PC-9 (cell line): ENCODE measurements around the gene NINJ2. TPM values are rescaled to one million over a fixed set of nuclear protein-coding genes. Genes with fewer than 3 reads are reported as not detected.

Experiments
- BruUV-seq: library from RNA; stranded (reverse); fragments of 400-500 nt; replicated peaks from 2 replicates; lab custom pipeline; 2021; lab: Mats Ljungman, UMichigan
- CTCF ChIA-PET: fragments of 300-600 bp; sonication (Branson Sonifier 250); formaldehyde crosslinking; loops from one replicate; lab custom pipeline; 2022; ENCODE audit warnings: antibody characterized with exemption; lab: Charles Lee
- POLR2A ChIA-PET: fragments of 300-600 bp; sonication (Branson Sonifier 250); formaldehyde crosslinking; loops from one replicate; lab custom pipeline; 2022; ENCODE audit warnings: antibody characterized with exemption; ENCODE audit not compliant: unreplicated experiment; lab: Charles Lee
- DNase-seq, 2 experiments: peaks; one replicate each; pipeline versions ENCODE4 v3.0.0 to v3.0.0-alpha.2; 2015 to 2022; ENCODE audit warnings: mixed read lengths in 1 of 2
- H2AFZ ChIP-seq: fragments of 200-600 bp; sonication (generic); 2 replicates; pipeline ENCODE4 v1.8.1; 2017; ENCODE audit warnings: antibody characterized with exemption
- H3F3A ChIP-seq: fragments of 200-600 bp; sonication (generic); 2 replicates; pipeline ENCODE4 v1.8.1; 2017; ENCODE audit warnings: antibody characterized with exemption, mild to moderate bottlenecking, low read depth; ENCODE audit not compliant: insufficient read depth
- H3K27ac ChIP-seq: fragments of 200-600 bp; sonication (generic); 2 replicates; pipeline ENCODE4 v1.6.1; 2016; ENCODE audit warnings: mixed run types
- H3K27me3 ChIP-seq: fragments of 200-600 bp; sonication (generic); 2 replicates; pipeline ENCODE4 v1.6.1; 2016; ENCODE audit warnings: low read depth, mixed run types; ENCODE audit not compliant: insufficient read depth
- H3K36me3 ChIP-seq: fragments of 200-600 bp; sonication (generic); 2 replicates; pipeline ENCODE4 v1.6.1; 2016; ENCODE audit warnings: low read depth, mixed run types
- H3K4me1 ChIP-seq: fragments of 200-600 bp; sonication (generic); replicated peaks from 2 replicates; pipeline ENCODE4 v1.6.1; 2016; ENCODE audit warnings: mixed run types; ENCODE audit not compliant: insufficient read depth
- H3K4me2 ChIP-seq: fragments of 200-600 bp; sonication (generic); 2 replicates; pipeline ENCODE4 v1.6.1; 2017; ENCODE audit warnings: mixed run types
- H3K4me3 ChIP-seq: fragments of 200-600 bp; sonication (generic); 2 replicates; pipeline ENCODE4 v1.6.1; 2016; ENCODE audit warnings: mixed run types
- H3K79me2 ChIP-seq: fragments of 200-600 bp; sonication (generic); 2 replicates; pipeline ENCODE4 v1.6.1; 2017; ENCODE audit warnings: low read depth, mixed run types
- H3K9me2 ChIP-seq: fragments of 200-600 bp; sonication (generic); 2 replicates; pipeline ENCODE4 v1.8.1; 2017; ENCODE audit warnings: mild to moderate bottlenecking; ENCODE audit not compliant: insufficient read depth
- H3K9me3 ChIP-seq: fragments of 200-600 bp; sonication (generic); 2 replicates; pipeline ENCODE4 v1.8.1; 2016; ENCODE audit warnings: low read depth; ENCODE audit not compliant: insufficient read depth
- H4K20me1 ChIP-seq: fragments of 200-600 bp; sonication (generic); 2 replicates; pipeline ENCODE4 v1.8.1; 2017; ENCODE audit not compliant: insufficient read depth
- CTCF ChIP-seq: fragments of 200-600 bp; sonication (generic); conservative IDR thresholded peaks from 2 replicates; pipeline ENCODE4 v1.6.1; 2017; ENCODE audit warnings: mixed run types, antibody characterized with exemption, mild to moderate bottlenecking, moderate library complexity
- EZH2 ChIP-seq: fragments of 200-600 bp; sonication (generic); IDR thresholded peaks from 2 replicates; pipeline ENCODE4 v1.8.0; 2017; ENCODE audit warnings: antibody characterized with exemption, low read depth
- intact Hi-C: fragments of 100-400 bp; cut with micrococcal nuclease; formaldehyde crosslinking; loops from one replicate; pipeline ENCODE4 v1.10.0; 2022; ENCODE audit not compliant: unreplicated experiment
- total RNA-seq: library from RNA; stranded (reverse); gene quantifications from 2 replicates; pipeline ENCODE4 v1.2.3, GENCODE V29; 2021

NINJ2 gene
- total RNA-seq, 1 experiment from 2014 or later: 19.3 TPM

- Histone ChIP-seq H3K36me3 (no peaks in the 10 kb centered on the region), H3K4me2 (peak overlapping the region; percentile 73), H3K4me1 (peaks cover 16% of the 10 kb centered on the region), H2AFZ (peak overlapping the region; percentile 80), H3K27ac (no peak overlapping the region), H3K9me3 (no peaks in the 10 kb centered on the region), H3K79me2 (no peaks in the 10 kb centered on the region), H3K4me3 (no peak overlapping the region; the same call in 1 of the 2 replicates), H4K20me1 (no peaks in the 10 kb centered on the region), H3K27me3 (no peaks in the 10 kb centered on the region), H3K9me2 (no peaks in the 10 kb centered on the region), H3F3A (peaks cover 15% of the 10 kb centered on the region)
- TF ChIP-seq CTCF (no peak), EZH2 (no peak)
- no peak for DNase-seq
- ChIA-PET POLR2A (interaction anchor here (0.5 to 0.6 kb wide), 2 partner anchors 115 to 1760 kb away, joined by 4 to 5 read pairs; no protein-coding TSS in a partner anchor), CTCF (interaction anchor here (0.7 to 1.5 kb wide), 4 partner anchors 174 to 516 kb away, joined by 3 to 12 read pairs (median 6); no protein-coding TSS in a partner anchor)
- no TSS peak for BruUV-seq
- intact Hi-C loops: loop anchor here (1.0 kb wide), 3 partner anchors 175 to 1007 kb away; no protein-coding TSS in a partner anchor
These were observed 86.6 kb downstream of the NINJ2 start for GRCh38 chr12:576615-577110.

GRCh38 chr12:575948-576614 is 87.2 kb downstream of the NINJ2 start:
- CTCF ChIA-PET: interaction anchor here (0.6 to 1.5 kb wide), 5 partner anchors 134 to 517 kb away, joined by 4 to 12 read pairs (median 5); no protein-coding TSS in a partner anchor
- Histone ChIP-seq H3K9me2 (no peaks in the 10 kb centered on the region), H3K4me3 (peak overlapping the region; percentile 33; the same call in 1 of the 2 replicates), H3K9me3 (no peaks in the 10 kb centered on the region), H3K79me2 (no peaks in the 10 kb centered on the region), H3K36me3 (no peaks in the 10 kb centered on the region), H3F3A (peaks cover 21% of the 10 kb centered on the region), H4K20me1 (no peaks in the 10 kb centered on the region), H3K4me1 (peaks cover 22% of the 10 kb centered on the region), H3K27me3 (no peaks in the 10 kb centered on the region), H2AFZ (peak overlapping the region; percentile 80), H3K4me2 (peak overlapping the region; percentile 73), H3K27ac (no peak overlapping the region)
- POLR2A ChIA-PET: interaction anchor here (0.5 kb wide), 2 partner anchors 174 to 1760 kb away, joined by 3 to 4 read pairs; no protein-coding TSS in a partner anchor
- BruUV-seq: no TSS peak
- TF ChIP-seq CTCF (peak; percentile 99), EZH2 (no peak)
- peak; percentile 48 to 84 for DNase-seq
- intact Hi-C loops: loop anchor here (1.0 kb wide), 3 partner anchors 175 to 1007 kb away; no protein-coding TSS in a partner anchor

- no TSS peak for BruUV-seq
- H3K27ac ChIP-seq: no peak overlapping the region
- peaks cover 27% of the 10 kb centered on the region for H3F3A ChIP-seq
- no peak overlapping the region for H2AFZ ChIP-seq
- H3K36me3 ChIP-seq: no peaks in the 10 kb centered on the region
- H3K4me2 ChIP-seq: no peak overlapping the region
- no peaks in the 10 kb centered on the region for H3K9me2 ChIP-seq
- H3K4me1 ChIP-seq: peaks cover 27% of the 10 kb centered on the region
- intact Hi-C loops: no loop called here
- H4K20me1 ChIP-seq: no peaks in the 10 kb centered on the region
- DNase-seq: no peak
- no peak overlapping the region for H3K4me3 ChIP-seq
- H3K27me3 ChIP-seq: no peaks in the 10 kb centered on the region
- POLR2A ChIA-PET: no interaction called here
- TF ChIP-seq EZH2: no peak
- CTCF ChIA-PET: interaction anchor here (1.1 to 1.5 kb wide), 3 partner anchors 133 to 518 kb away, joined by 4 to 12 read pairs (median 5); no protein-coding TSS in a partner anchor
- no peaks in the 10 kb centered on the region for H3K79me2 ChIP-seq
- H3K9me3 ChIP-seq: no peaks in the 10 kb centered on the region
These were observed 88.1 kb downstream of the NINJ2 start for GRCh38 chr12:575129-575502.
